GM18517 (cell line): ENCODE results near the gene PXYLP1.

Experiments used
- ATAC-seq: cut with Tn5 transposase; IDR thresholded peaks from one replicate; pipeline ENCODE4 v1.9.1; 2021; ENCODE audit warnings: mild to moderate bottlenecking, moderate library complexity; ENCODE audit not compliant: unreplicated experiment

The PXYLP1 gene

GRCh38 chr3:141271279-141272030, 39.8 kb downstream of the PXYLP1 start:
- ATAC-seq = no peak

GRCh38 chr3:141272906-141273662, 41.5 kb downstream of the PXYLP1 start:
- ATAC-seq = no peak

- ATAC-seq = no peak
Measured at GRCh38 chr3:141273700-141274410, 42.2 kb downstream of the PXYLP1 start.

GRCh38 chr3:141274411-141275031, 42.9 kb downstream of the PXYLP1 start:
- no peak for ATAC-seq

- ATAC-seq = no peak
Measured at GRCh38 chr3:141275032-141275422, 43.4 kb downstream of the PXYLP1 start.

GRCh38 chr3:141275511-141275910, 43.9 kb downstream of the PXYLP1 start:
- ATAC-seq = no peak

- no peak for ATAC-seq
Measured at GRCh38 chr3:141275973-141276372, 44.3 kb downstream of the PXYLP1 start.

GRCh38 chr3:141276398-141276797, 44.8 kb downstream of the PXYLP1 start:
- ATAC-seq = no peak

- ATAC-seq = no peak
Measured at GRCh38 chr3:141277451-141277850, 45.8 kb downstream of the PXYLP1 start.

GRCh38 chr3:141278196-141279076, 46.8 kb downstream of the PXYLP1 start:
- ATAC-seq = no peak

GRCh38 chr3:141279077-141279967, 47.7 kb downstream of the PXYLP1 start:
- no peak for ATAC-seq

GRCh38 chr3:141280086-141280485, 48.5 kb downstream of the PXYLP1 start:
- no peak for ATAC-seq

GRCh38 chr3:141280690-141281089, 49.1 kb downstream of the PXYLP1 start:
- ATAC-seq = no peak

- no peak for ATAC-seq
Measured at GRCh38 chr3:141285570-141285969, 53.9 kb downstream of the PXYLP1 start.

- no peak for ATAC-seq
Measured at GRCh38 chr3:141286856-141287255, 55.2 kb downstream of the PXYLP1 start.

GRCh38 chr3:141287326-141287725, 55.7 kb downstream of the PXYLP1 start:
- no peak for ATAC-seq

GRCh38 chr3:141288336-141288990, 56.8 kb downstream of the PXYLP1 start:
- ATAC-seq = no peak

- ATAC-seq = no peak
Measured at GRCh38 chr3:141289228-141289772, 57.7 kb downstream of the PXYLP1 start.
